ACC112 (cell line): ENCODE measurements around the gene LAMA3.

Source experiments
- H2AFZ ChIP-seq: fragments of 200-600 bp; sonication (generic); one replicate; pipeline ENCODE4 v1.6.0; 2017; ENCODE audit warnings: antibody characterized with exemption, low read length; ENCODE audit not compliant: unreplicated experiment
- H3K27ac ChIP-seq: fragments of 200-600 bp; sonication (generic); 2 replicates; pipeline ENCODE4 v1.5.1; 2014; ENCODE audit warnings: low read depth, mild to moderate bottlenecking, antibody characterized with exemption, low read length, moderate library complexity
- H3K27me3 ChIP-seq: fragments of 200-600 bp; sonication (generic); 2 replicates; pipeline ENCODE4 v1.6.1; 2014; ENCODE audit warnings: mild to moderate bottlenecking, antibody characterized with exemption, low read length, moderate library complexity, mixed read lengths; ENCODE audit not compliant: insufficient read depth
- H3K36me3 ChIP-seq: fragments of 200-600 bp; sonication (generic); 2 replicates; pipeline ENCODE4 v1.6.1; 2016; ENCODE audit warnings: mild to moderate bottlenecking, antibody characterized with exemption, low read length, moderate library complexity, mixed read lengths; ENCODE audit not compliant: insufficient read depth
- H3K4me1 ChIP-seq: fragments of 200-600 bp; sonication (generic); one replicate; pipeline ENCODE4 v1.6.1; 2016; ENCODE audit warnings: low read length, mixed read lengths; ENCODE audit not compliant: insufficient read depth, unreplicated experiment, control insufficient read depth
- H3K4me3 ChIP-seq: fragments of 200-600 bp; sonication (generic); 2 replicates; pipeline ENCODE4 v1.5.1; 2014; ENCODE audit warnings: mild to moderate bottlenecking, low read depth, low read length
- H3K79me2 ChIP-seq: fragments of 200-600 bp; sonication (generic); one replicate; pipeline ENCODE4 v1.6.0; 2016; ENCODE audit warnings: low read length; ENCODE audit not compliant: control insufficient read depth, unreplicated experiment, insufficient read depth

The LAMA3 gene

GRCh38 chr18:23969664-23970063 lies 280.4 kb downstream of the LAMA3 start:
- no peak overlapping the region for H3K4me3 ChIP-seq
- H3K36me3 ChIP-seq: no peaks in the 10 kb centered on the region
- H3K79me2 ChIP-seq: no peaks in the 10 kb centered on the region
- no peaks in the 10 kb centered on the region; the same call in 1 of the 2 replicates for H3K27me3 ChIP-seq
- H3K27ac ChIP-seq: no peak overlapping the region
- no peak overlapping the region for H2AFZ ChIP-seq
- no peaks in the 10 kb centered on the region for H3K4me1 ChIP-seq

- no peaks in the 10 kb centered on the region for H3K36me3 ChIP-seq
- H3K27ac ChIP-seq: no peak overlapping the region
- no peak overlapping the region for H2AFZ ChIP-seq
- H3K79me2 ChIP-seq: no peaks in the 10 kb centered on the region
- no peaks in the 10 kb centered on the region for H3K4me1 ChIP-seq
- no peak overlapping the region for H3K4me3 ChIP-seq
- no peaks in the 10 kb centered on the region; the same call in 1 of the 2 replicates for H3K27me3 ChIP-seq
These were observed 281.2 kb downstream of the LAMA3 start for GRCh38 chr18:23970161-23971096.

GRCh38 chr18:23971097-23971440 lies 281.8 kb downstream of the LAMA3 start:
- Histone ChIP-seq H3K27me3 (no peaks in the 10 kb centered on the region; the same call in 1 of the 2 replicates), H3K79me2 (no peaks in the 10 kb centered on the region), H2AFZ (no peak overlapping the region), H3K27ac (no peak overlapping the region), H3K36me3 (no peaks in the 10 kb centered on the region), H3K4me1 (no peaks in the 10 kb centered on the region), H3K4me3 (no peak overlapping the region)

DNA sequence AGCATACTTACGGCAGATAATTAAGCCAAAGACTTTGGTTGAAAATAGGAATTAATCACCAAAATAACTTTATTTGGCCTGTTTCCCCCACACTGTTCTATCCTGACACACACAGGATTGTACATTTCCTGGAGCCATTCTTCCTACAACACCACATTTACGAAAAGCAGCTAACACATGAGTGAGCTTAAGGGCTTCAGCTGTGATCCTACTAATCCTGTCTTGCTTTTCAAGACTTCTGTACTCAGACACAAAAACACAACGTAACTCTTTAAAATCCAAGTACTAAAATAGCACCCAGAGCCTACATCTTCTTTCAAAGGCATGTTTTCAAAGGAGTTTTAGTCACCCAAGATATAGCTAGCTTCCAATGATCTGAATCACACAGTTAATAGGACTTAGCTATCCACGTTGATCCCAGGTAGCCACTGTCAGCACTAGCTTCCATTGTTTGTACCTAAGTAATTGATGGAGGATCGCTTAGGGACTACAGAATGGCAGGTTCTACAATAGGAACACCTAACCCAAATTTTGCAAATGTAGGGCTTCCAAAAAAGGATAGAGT lies 282.5 kb downstream of the LAMA3 start:
- no peaks in the 10 kb centered on the region; the same call in 1 of the 2 replicates for H3K27me3 ChIP-seq
- H3K27ac ChIP-seq: no peak overlapping the region
- H3K36me3 ChIP-seq: no peaks in the 10 kb centered on the region
- H3K4me1 ChIP-seq: no peaks in the 10 kb centered on the region
- no peak overlapping the region for H2AFZ ChIP-seq
- H3K4me3 ChIP-seq: no peak overlapping the region
- H3K79me2 ChIP-seq: no peaks in the 10 kb centered on the region

- no peak overlapping the region for H2AFZ ChIP-seq
- peaks cover 3% of the 10 kb centered on the region; the same call in 1 of the 2 replicates for H3K27me3 ChIP-seq
- no peaks in the 10 kb centered on the region for H3K4me1 ChIP-seq
- H3K36me3 ChIP-seq: no peaks in the 10 kb centered on the region
- H3K79me2 ChIP-seq: no peaks in the 10 kb centered on the region
- H3K27ac ChIP-seq: no peak overlapping the region
- H3K4me3 ChIP-seq: no peak overlapping the region
These were observed 283.2 kb downstream of the LAMA3 start for GRCh38 chr18:23972453-23972852.

- no peak overlapping the region for H2AFZ ChIP-seq
- H3K36me3 ChIP-seq: no peaks in the 10 kb centered on the region
- no peak overlapping the region for H3K27ac ChIP-seq
- peaks cover 3% of the 10 kb centered on the region; the same call in 1 of the 2 replicates for H3K27me3 ChIP-seq
- H3K4me1 ChIP-seq: peaks cover 5% of the 10 kb centered on the region
- H3K4me3 ChIP-seq: no peak overlapping the region
- H3K79me2 ChIP-seq: no peaks in the 10 kb centered on the region
These were observed 287.9 kb downstream of the LAMA3 start for GRCh38 chr18:23977103-23977502.

DNA sequence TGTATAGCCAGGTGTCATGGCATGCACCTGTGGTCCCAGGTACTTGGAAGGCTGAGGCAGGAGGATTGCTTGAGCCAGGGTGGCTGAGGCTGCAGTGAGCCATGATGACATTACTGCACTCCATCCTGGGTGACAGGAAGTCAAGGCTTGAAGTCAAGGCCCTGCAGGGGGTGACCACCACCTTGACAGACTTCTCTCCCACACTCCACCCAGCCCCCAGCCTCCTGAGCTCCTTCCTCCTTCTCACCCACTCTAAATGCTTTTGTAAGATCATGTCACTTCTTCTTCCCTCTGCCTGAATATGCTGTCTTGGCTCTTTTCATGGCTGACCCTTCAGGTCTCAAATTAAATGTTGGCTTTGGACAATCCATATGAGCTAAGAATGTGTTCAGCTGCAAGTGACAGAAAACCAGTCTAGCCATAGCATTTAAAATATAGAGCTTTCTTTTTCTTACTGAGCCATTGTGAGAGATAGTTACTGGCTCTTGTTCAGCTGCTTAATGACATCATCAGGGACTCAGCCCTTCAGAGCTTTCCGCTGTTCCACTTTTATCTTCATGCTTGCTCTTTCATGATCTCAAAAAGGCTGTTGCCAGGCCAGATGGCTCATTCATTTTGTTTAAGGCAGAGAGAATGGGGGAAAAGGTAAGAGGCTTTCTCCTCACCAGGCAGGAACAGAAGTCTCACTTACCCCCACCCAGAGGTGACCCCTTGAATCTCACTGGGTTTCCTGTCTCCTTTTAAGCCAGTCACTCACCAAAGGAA lies 288.6 kb downstream of the LAMA3 start:
- Histone ChIP-seq H3K36me3 (no peaks in the 10 kb centered on the region), H3K27me3 (peaks cover 3% of the 10 kb centered on the region; the same call in 1 of the 2 replicates), H3K79me2 (no peaks in the 10 kb centered on the region), H3K4me3 (no peak overlapping the region), H2AFZ (no peak overlapping the region), H3K4me1 (peaks cover 12% of the 10 kb centered on the region), H3K27ac (no peak overlapping the region)

DNA sequence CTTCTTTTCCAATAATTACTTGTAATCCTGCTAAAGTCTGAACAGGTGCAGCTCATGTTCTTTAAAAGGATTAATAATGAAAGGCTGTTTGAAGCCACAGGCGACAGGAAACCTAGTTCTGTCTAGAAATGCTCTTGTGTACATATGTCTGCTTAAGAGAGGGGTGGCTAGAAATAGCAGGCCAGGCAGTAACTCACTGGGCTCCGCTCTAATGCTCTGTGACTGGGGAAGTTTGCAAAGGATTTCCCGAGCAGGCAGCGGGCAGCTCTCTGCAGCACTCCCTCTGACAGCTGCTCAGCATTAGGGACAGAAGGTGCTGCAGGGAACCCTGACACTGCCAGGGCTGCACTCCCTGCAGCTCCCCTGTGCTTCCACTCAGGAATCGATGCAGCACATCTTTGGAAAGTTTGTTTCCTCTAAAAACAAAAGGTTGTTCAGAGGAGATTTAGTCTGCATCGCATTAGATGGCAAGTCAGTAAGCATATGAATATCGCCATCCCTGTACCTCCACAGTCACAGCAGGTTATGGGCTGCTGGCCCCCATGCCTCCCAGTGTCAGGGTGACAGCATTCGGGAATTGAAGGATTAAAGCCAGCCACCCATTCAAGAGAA lies 292.2 kb downstream of the LAMA3 start:
- Histone ChIP-seq H3K27me3 (peaks cover 3% of the 10 kb centered on the region; the same call in 1 of the 2 replicates), H3K4me1 (peaks cover 13% of the 10 kb centered on the region), H3K27ac (no peak overlapping the region), H3K36me3 (no peaks in the 10 kb centered on the region), H3K79me2 (no peaks in the 10 kb centered on the region), H3K4me3 (no peak overlapping the region), H2AFZ (no peak overlapping the region)

DNA sequence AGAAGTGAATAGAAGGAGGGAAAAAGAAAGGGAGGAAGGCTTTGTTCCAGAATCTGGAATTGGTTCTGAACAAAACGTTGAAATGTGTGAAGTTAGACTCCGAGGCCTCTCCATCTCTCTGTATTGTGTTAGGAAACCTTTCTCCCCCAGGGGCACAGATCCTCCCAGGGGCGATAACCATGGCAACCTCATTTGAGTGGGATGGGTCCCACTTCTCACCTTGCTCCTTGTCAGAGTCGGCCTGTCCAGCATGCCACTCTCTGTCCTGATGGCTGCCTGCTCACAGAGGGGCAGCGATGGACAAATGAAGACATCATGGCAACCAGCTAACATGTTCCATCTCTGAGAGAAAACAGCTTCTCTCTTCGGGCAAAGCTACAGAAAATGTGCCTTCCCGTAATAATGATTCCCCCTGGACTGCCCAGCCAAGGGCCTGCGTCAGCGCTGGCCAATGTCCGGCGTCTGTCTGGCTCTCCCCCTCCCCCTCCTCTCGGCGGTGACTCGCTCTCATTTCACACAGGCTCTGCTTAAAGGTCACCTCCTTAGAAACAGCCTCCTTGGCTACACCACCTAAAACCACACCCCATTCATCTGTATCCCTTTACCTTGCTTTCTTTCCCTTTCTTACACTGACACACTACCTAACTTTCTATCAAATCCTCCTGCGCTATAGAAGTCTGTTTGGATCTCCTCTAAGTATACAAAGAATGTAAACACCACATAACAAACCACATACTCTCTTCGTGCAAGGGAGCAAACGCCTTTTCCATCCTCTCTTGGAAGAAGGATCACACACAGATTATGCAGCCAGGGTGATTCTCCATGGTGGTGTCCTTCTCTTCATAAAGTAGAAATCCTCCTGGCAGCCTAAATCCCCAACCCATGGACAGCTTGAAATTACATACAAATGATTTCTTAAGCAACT lies 293.2 kb downstream of the LAMA3 start:
- peak overlapping the region; percentile 39; the same call in 1 of the 2 replicates for H3K27ac ChIP-seq
- peaks cover 13% of the 10 kb centered on the region for H3K4me1 ChIP-seq
- peak overlapping the region; percentile 62 for H3K4me3 ChIP-seq
- no peaks in the 10 kb centered on the region for H3K36me3 ChIP-seq
- H3K79me2 ChIP-seq: no peaks in the 10 kb centered on the region
- no peaks in the 10 kb centered on the region for H3K27me3 ChIP-seq
- H2AFZ ChIP-seq: peak overlapping the region; percentile 97
